GM12891 (cell line): ENCODE results near the gene BNIP5.

Experiments
- DNase-seq: peaks from one replicate; pipeline ENCODE4 v3.0.0; 2011; ENCODE audit warnings: low spot score; ENCODE audit not compliant: insufficient read length
- FAIRE-seq: peaks from 2 replicates; lab custom pipeline; 2011; peaks lifted over from hg19 to GRCh38; lab: Jason Lieb, UNC
- PAX5 ChIP-seq: IDR thresholded peaks from 2 replicates; pipeline ENCODE4 v1.6.1; 2011; ENCODE audit warnings: low read length, moderate library complexity, mild to moderate bottlenecking; ENCODE audit not compliant: insufficient read depth, severe bottlenecking
- POLR2A ChIP-seq: IDR thresholded peaks from 2 replicates; pipeline ENCODE4 v1.6.1; 2011; ENCODE audit warnings: low read depth, low read length, control low read depth
- POLR2AphosphoS5 ChIP-seq: IDR thresholded peaks from 2 replicates; pipeline ENCODE4 v1.6.1; 2011; ENCODE audit warnings: low read depth, low read length, control low read depth
- POU2F2 ChIP-seq: IDR thresholded peaks from 2 replicates; pipeline ENCODE4 v1.6.1; 2011; ENCODE audit warnings: low read depth, mild to moderate bottlenecking, control low read depth, low read length, moderate library complexity
- SPI1 ChIP-seq: IDR thresholded peaks from 2 replicates; pipeline ENCODE4 v1.6.1; 2011; ENCODE audit warnings: low read depth, low read length, control low read depth
- TAF1 ChIP-seq: IDR thresholded peaks from 2 replicates; pipeline ENCODE4 v1.6.1; 2011; ENCODE audit warnings: low read depth, low read length, control low read depth

The BNIP5 gene

GRCh38 chr6:36312854-36313648 lies 23.6 kb downstream of the BNIP5 start:
- FAIRE-seq (peak; percentile 59), DNase-seq (no peak)
- TF ChIP-seq POU2F2, result no peak
- TF ChIP-seq SPI1, result peak; percentile 94

- DNase-seq (no peak), FAIRE-seq (peak; percentile 23)
- TF ChIP-seq POU2F2 (no peak), POLR2AphosphoS5 (no peak), TAF1 (no peak), SPI1 (no peak), POLR2A (no peak), PAX5 (no peak)
These were observed 26.8 kb downstream of the BNIP5 start for GRCh38 chr6:36309900-36310299.

- TF ChIP-seq PAX5 (no peak), POLR2AphosphoS5 (no peak)
- FAIRE-seq (no peak), DNase-seq (no peak)
These were observed 27.5 kb downstream of the BNIP5 start for GRCh38 chr6:36309203-36309602.

GRCh38 chr6:36308514-36308913 lies 28.2 kb downstream of the BNIP5 start:
- FAIRE-seq, result no peak
- TF ChIP-seq PAX5 (no peak), TAF1 (no peak), SPI1 (no peak), POLR2AphosphoS5 (no peak), POU2F2 (no peak), POLR2A (no peak)

GRCh38 chr6:36306375-36306774 lies 30.3 kb downstream of the BNIP5 start:
- no peak for DNase-seq
- TF ChIP-seq TAF1 (no peak), POU2F2 (no peak), POLR2AphosphoS5 (no peak), SPI1 (no peak), PAX5 (no peak), POLR2A (no peak)
- FAIRE-seq, result no peak

More at GRCh38 chr6:36308514-36308913, 28.2 kb downstream of the BNIP5 start:
- no peak for DNase-seq

GRCh38 chr6:36305885-36306284 lies 30.8 kb downstream of the BNIP5 start:
- TF ChIP-seq PAX5 (no peak), POU2F2 (no peak), TAF1 (no peak), SPI1 (no peak), POLR2A (no peak), POLR2AphosphoS5 (no peak)
- DNase-seq, result no peak
- FAIRE-seq, result no peak

GRCh38 chr6:36302227-36302976 lies 34.3 kb downstream of the BNIP5 start:
- no peak for TF ChIP-seq TAF1
- no peak for TF ChIP-seq PAX5
- no peak for TF ChIP-seq POU2F2
- TF ChIP-seq POLR2AphosphoS5, result no peak
- TF ChIP-seq SPI1, result no peak
- no peak for TF ChIP-seq POLR2A
- peak; percentile 67 for DNase-seq
- FAIRE-seq, result peak; percentile 98

- FAIRE-seq (no peak), DNase-seq (no peak)
- TF ChIP-seq POU2F2 (no peak), POLR2AphosphoS5 (no peak), TAF1 (no peak), PAX5 (no peak), POLR2A (no peak), SPI1 (no peak)
These were observed 34.9 kb downstream of the BNIP5 start for GRCh38 chr6:36301781-36302180.

- no peak for TF ChIP-seq POU2F2
- TF ChIP-seq TAF1, result no peak
- no peak for TF ChIP-seq PAX5
- no peak for TF ChIP-seq SPI1
- no peak for TF ChIP-seq POLR2A
- TF ChIP-seq POLR2AphosphoS5, result no peak
- FAIRE-seq, result peak; percentile 38
- no peak for DNase-seq
These were observed 35.5 kb downstream of the BNIP5 start for GRCh38 chr6:36301085-36301658.

- DNase-seq, result no peak
- no peak for FAIRE-seq
- TF ChIP-seq TAF1 (no peak), POU2F2 (no peak), SPI1 (no peak), POLR2AphosphoS5 (no peak), POLR2A (no peak), PAX5 (no peak)
These were observed 38.7 kb downstream of the BNIP5 start for GRCh38 chr6:36298027-36298426.
